Astrocyte of the cerebellum (primary cell): Measurements from ENCODE around the gene TIE1.

Source experiments
- DNase-seq: peaks from one replicate; pipeline ENCODE4 v3.0.0-alpha.2; 2011; ENCODE audit warnings: low read depth
- H3K4me3 ChIP-seq: 2 replicates; pipeline ENCODE4 v1.5.1; 2011; ENCODE audit warnings: mild to moderate bottlenecking, low read depth, low read length, moderate library complexity
- in situ Hi-C: cut with HindIII; loops from 2 replicates; pipeline ENCODE4 v1.10.0; 2017; ENCODE audit warnings: low sequenced_read_pairs
- TF ChIP-seq, protein P1 (sequence below): IDR thresholded peaks from 2 replicates; pipeline ENCODE4 v1.5.1; 2012; ENCODE audit warnings: low read length, low read depth, moderate library complexity, mild to moderate bottlenecking; ENCODE audit errors: missing control alignments

Gene TIE1

DNA sequence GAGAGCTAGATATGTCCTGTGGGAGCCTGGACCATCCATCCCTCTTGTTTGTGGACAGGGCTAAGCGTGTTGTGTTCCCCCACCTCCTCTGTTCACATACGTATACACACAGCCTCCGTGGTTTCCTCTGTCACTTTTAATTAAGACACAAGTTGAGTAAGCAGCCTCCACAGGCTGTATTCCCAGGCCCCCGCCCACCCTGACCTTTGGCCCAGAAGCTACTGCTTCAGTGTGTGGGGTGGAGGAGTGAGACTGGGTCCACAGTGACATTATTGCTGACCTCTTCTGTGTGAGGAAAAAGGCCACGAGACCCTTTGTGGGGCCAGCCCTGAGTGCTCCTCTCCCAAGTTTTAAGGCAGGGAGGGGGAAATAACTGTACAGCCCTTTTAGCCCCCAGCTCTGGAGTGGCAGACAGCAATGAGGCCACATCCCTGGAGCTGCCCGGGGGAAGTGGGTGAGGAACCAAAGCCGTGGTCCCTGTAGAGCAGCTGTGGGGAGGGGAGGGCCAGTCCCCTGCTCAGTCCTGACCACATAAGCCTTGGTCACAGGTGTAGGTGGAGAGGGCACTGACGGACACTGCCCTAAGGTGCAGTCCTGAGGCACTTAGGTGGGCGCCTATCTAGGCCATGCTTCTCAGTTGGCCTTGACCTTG, 62.6 kb downstream of the TIE1 start:
- no peak for DNase-seq
- TF ChIP-seq, protein P1, sequence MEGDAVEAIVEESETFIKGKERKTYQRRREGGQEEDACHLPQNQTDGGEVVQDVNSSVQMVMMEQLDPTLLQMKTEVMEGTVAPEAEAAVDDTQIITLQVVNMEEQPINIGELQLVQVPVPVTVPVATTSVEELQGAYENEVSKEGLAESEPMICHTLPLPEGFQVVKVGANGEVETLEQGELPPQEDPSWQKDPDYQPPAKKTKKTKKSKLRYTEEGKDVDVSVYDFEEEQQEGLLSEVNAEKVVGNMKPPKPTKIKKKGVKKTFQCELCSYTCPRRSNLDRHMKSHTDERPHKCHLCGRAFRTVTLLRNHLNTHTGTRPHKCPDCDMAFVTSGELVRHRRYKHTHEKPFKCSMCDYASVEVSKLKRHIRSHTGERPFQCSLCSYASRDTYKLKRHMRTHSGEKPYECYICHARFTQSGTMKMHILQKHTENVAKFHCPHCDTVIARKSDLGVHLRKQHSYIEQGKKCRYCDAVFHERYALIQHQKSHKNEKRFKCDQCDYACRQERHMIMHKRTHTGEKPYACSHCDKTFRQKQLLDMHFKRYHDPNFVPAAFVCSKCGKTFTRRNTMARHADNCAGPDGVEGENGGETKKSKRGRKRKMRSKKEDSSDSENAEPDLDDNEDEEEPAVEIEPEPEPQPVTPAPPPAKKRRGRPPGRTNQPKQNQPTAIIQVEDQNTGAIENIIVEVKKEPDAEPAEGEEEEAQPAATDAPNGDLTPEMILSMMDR, result no peak
- in situ Hi-C loops, result no loop called here
- no peak overlapping the region for H3K4me3 ChIP-seq

DNA sequence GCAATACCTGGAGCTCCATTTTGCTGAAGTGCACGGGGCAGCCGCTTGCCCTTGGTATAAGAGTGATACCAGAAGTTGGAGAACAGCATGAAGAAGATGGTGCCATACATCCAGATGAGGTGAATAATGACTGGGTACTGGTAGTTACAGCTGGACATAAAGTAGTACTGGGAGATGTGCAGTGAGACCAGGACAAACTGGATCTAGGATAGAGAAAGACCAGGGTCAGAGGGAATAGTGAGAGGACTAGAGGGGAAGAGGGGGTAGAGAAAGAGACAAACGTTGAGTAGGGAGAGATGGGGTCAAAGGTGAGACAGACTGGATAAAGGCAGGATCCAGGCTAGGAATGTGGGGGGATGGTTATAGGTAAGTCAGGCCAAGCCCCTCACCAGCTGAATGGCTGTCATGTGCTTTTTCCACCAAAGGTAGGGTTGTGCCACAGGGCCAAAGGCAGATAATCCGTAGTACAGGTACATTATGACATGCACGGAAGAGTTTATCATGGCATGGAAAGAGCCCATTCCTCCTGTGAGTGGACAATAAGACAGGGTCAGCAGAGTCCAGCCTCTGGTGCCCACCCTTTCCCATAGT, 63.2 kb downstream of the TIE1 start:
- no peak overlapping the region for H3K4me3 ChIP-seq
- TF ChIP-seq, protein P1, result no peak
- no peak for DNase-seq
- in situ Hi-C loops, result no loop called here

DNA sequence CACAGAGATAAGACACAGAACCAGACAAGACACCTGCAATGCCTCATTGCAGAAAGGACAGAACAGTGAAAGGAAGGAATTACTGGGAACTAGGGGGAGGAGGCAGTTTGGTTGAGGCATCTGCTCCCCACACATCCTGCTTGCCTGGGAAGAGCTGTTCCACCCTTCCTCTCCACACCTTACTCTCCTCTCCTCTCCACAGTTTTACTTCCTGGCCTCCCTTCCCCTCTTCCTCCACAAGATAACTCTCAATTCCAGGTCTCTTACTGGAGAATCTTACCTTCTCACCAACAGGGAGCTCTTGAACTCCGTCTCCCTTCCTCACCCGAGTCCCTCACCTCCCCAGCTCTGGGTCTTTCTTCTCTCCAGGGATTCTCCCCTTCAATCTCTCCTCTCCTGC, 64.9 kb downstream of the TIE1 start:
- no peak for DNase-seq
- no peak overlapping the region for H3K4me3 ChIP-seq
- in situ Hi-C loops, result no loop called here
- TF ChIP-seq, protein P1, result no peak

DNA sequence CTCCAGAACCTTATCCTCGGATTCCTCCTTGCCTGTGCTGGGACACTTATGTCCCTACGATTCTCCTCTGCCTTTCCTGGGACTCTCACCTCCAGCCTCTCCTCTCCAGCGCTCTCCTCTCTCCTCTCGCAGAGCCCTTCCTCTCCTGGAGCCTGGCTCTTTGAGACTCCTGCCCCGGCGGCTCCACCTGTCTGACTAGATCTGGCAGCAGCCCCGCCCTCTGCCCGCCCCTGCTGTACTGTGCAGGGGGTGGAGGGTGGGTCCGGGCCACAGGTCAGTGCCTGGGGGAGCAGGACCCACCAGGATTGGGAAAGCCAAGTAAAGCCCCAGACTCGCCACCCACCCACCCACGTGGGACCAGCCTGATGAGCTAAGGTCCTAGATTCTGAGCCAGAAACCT, 65.4 kb downstream of the TIE1 start:
- TF ChIP-seq, protein P1, result no peak
- in situ Hi-C loops, result no loop called here
- H3K4me3 ChIP-seq, result peak overlapping the region; percentile 77
- DNase-seq, result no peak

DNA sequence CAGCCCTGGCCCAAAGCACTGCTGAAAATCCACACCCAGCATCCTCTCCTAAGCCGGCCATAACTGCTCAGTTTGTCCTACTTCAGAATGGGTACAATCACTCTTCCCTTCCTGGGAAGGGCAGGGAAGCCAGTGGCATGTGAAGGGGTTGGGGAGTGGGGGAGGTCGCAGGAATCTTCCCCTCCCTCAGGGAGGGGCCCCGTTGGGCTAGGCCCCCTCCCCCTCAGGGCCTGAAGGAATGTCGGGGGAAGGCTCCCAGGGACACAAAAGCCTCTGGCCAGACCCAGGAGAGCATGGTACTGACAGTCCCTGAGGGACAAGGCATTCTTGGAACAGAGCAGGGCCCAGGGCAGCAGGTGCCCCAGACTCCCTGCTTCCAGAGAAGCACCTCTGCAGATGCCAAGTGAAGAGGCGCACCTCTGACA, 65.8 kb downstream of the TIE1 start:
- in situ Hi-C loops, result no loop called here
- H3K4me3 ChIP-seq, result peak overlapping the region; percentile 77
- no peak for DNase-seq
- TF ChIP-seq, protein P1, result no peak

DNA sequence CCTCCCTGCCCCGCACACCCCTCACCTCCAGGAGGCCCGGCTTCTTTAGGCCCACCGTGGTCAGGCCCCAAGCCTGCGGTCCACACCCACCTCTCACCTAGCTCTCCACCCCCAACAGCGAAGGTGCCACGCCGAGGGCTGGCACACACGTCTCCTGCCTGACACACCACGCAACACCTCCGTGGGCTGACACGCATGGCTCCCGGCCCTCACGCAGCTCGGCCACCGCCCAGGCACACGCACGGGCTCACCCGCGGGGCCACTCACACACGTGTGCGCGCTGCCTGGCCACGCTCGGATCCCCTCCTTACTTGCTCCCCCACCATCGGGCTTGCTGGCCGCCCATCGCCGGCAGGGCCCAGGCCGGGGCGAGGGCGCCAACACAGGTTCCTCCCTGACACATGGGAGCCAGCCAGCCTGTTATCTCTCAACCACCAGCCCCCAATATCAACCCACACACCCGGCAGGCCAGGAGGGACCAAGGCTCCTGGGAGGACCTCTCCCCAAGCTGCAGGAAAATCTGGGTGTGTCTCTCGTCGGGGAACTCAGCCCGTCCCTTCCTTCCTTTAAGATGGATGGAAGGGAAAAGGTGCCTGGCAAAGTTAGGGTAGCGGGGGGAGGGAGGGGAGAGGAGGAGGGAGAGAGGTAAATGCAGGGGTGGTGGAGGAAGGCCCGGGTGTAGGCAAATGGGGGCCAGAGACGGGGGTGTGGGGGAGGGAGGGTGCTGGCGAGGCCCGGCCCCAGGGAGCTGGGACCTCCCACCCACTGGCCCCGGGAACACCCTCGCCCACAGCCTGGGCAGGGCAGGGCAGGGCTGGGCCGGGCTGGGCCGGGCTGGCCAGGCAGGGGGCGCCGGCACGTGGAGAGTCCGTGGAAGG, 66.5 kb downstream of the TIE1 start:
- peak overlapping the region; percentile 77 for H3K4me3 ChIP-seq
- in situ Hi-C loops, result no loop called here
- no peak for DNase-seq
- TF ChIP-seq, protein P1, result no peak
